Measurements from ENCODE around the gene SLC2A8.

The SLC2A8 gene

GRCh38 chr9:127384016-127384730 lies 12.8 kb upstream of the SLC2A8 start:
- no peak for DNase-seq

DNA sequence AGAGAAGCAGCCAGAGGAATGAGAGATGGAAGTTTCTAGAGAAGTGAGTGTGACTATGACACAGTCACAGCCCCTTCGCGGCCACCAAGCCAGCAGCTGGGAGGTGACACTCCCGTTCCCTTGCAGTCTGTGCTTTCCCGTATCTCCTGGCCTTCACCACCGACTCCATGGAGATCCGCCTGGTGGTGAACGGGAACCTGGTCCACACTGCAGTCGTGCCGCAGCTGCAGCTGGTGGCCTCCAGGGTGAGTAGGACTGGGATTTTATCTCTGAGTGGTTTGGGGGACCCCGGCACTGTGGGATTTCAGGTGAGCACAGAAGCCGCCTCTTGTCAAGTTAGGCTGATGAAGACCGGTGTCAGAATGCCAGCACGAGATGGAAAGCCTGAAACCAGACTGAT lies 12.1 kb upstream of the SLC2A8 start:
- DNase-seq, result no peak

DNA sequence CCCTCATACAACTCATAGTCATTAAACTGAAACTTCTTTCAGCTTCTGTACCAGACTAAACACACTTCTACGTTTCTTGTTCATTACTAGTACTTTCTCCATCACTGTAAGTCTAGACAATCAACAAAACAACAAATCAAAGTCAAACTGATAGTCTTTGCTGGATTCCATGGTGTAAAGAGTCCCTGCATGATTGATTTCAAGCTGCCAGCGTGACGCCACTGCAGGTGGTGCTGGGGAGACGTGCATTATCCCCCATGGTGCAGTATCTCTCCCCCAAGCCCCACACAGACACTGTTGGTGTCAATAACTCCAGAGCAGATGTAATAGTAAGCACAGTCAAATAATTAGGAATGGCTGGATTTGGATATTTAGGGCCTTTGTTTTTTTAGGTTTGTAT lies 10.7 kb upstream of the SLC2A8 start:
- no peak for DNase-seq

- no peak for DNase-seq
Observed at GRCh38 chr9:127386981-127387380, 10.0 kb upstream of the SLC2A8 start.

GRCh38 chr9:127388037-127388855 lies 8.7 kb upstream of the SLC2A8 start:
- no peak for DNase-seq

DNA sequence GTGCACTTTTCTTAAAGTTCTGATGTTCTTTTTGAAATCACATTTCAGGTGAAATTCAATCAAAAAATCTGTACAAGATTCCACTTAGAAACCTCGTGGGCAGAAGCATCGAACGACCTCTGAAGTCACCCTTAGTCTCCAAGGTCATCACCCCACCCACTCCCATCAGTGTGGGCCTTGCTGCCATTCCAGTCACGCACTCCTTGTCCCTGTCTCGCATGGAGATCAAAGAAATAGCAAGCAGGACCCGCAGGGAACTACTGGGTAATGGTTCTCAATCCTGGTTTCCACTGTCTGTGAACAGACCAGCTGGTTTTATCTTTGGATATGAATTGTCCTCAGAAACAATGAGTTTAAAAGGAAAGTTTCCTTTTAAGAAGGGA lies 8.1 kb upstream of the SLC2A8 start:
- no peak for DNase-seq

DNA sequence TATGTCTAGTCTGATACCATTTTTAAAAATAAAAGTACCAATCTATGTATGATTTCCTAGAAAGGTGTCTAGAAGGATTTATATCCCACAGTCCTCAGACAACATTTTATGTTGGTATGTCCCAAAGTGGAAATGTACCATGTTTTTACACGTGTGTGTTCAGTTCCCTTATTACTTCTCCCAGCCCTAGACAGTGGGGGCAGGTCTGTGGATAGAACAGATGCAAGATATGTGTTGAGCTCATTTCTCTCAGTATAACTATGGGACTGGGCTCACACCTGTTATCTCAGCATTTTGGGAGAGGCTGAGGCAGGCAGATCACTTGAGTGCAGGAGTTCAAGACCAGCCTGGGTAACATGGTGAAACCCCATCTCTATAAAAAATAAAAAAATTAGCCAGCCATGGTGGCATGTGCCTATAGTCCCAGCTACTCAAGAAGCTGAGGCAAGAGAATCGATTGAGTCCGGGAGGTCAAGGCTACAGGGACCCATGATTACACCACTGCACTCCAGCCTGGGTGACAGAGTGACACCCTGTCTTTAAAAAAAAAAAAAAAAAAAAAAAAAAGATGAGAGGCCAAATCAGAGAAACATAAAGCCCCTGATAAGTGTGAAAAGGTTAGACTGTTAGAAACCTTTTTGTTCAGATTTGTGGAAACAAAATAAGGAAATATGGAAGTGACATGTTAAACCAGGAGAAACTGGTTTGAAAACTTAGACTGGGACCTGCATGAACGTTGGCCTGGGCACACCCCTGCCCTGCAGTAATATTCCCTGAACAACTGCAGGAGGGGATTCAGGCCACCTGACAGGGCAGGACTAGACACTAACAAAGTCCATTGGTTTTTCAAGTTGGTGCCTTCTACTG lies 7.4 kb upstream of the SLC2A8 start:
- DNase-seq, result no peak

DNA sequence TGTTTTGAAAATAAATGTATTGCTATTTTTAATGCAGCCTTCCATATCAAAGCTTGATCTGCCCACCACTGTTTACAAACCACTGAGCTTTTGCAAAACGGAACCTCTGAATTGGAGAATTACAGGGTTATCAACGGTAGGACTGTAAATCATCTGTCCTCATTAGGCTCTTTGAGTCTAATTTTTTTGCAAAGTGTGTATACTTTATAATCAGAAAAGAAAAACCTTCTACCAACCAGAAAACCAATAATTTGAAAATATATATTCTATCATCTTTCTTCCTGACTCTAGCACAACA lies 6.8 kb upstream of the SLC2A8 start:
- DNase-seq, result no peak

GRCh38 chr9:127390563-127390962 lies 6.4 kb upstream of the SLC2A8 start:
- DNase-seq, result no peak

DNA sequence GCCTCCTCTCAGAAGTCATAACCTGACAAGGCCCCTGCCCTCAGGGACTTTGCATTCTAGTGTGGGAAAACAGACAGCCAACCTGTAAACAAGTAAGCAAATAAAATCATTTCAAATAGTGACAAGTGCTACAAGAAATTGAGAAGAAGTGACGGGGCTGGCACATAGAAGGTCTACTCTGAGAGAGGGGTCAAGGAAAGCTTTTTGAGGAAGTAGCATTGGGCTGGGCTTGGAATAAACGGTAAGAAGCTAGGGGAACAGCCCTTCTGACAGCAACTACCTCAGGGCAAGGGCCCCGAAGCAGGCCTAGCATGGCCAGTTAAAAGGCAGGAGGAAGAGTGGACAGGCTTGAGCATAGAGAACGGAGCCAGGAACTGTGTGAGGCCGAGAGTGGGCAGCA lies 4.8 kb upstream of the SLC2A8 start:
- no peak for DNase-seq

DNA sequence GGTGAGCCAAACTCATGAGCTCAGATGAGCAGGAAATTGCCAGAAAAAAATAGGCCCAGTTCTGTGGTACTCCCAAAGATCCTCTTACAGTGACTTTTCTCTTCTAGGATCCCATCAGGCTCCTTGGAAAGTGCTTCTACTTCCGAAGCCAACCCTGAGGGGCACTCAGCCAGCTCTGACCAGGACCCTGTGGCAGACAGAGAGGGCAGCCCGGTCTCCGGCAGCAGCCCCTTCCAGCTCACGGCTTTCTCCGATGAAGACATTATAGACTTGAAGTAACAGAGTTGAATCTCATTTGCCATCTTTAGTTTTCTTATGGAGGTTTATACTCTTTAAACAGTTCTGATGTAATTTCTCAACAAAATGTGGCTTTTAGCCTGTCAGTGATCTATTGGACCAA lies 4.0 kb upstream of the SLC2A8 start:
- no peak for DNase-seq

GRCh38 chr9:127393645-127394044 lies 3.3 kb upstream of the SLC2A8 start:
- DNase-seq, result no peak

DNA sequence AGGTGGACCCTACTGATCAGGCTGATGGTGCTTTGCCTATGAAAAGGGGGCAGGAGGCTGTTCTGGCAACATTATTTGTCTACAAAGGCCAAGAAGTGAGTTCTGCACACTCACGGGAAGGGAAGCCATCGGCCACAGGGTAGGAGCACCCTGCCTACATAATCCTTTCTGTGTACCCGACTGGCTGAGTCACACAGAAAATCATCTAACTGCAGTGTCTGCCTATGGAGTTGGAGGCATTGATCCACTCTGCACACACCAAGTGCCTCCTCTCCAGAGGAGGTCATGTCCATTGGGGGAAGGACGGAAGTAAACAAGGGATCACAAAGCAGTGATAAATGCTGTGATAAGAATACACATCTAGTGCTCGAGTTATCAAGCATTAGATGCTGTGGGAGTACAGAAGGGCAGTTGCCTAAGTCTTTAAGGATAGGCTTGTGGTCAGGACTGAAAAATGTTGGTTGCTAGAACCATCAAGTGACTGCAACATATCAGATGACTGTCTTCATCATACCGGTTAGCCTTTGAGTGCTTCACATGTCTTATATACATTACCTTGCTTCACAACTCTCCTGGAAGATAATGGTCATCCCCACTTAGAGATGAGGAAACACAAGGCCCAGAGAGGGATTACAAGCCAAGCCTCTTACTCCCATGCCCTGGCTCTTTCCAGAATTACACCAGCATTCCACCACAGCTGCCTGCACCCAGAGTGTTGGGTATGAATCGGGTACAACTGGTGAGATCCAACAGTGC lies 1.3 kb upstream of the SLC2A8 start:
- DNase-seq, result no peak

GRCh38 chr9:127396253-127396807 lies 639 bp upstream of the SLC2A8 start:
- DNase-seq, result no peak

- DNase-seq, result peak; percentile 35
Observed at GRCh38 chr9:127397646-127398274, 791 bp downstream of the SLC2A8 start.

- DNase-seq, result no peak
Observed at GRCh38 chr9:127398275-127398647, 1.3 kb downstream of the SLC2A8 start.

DNA sequence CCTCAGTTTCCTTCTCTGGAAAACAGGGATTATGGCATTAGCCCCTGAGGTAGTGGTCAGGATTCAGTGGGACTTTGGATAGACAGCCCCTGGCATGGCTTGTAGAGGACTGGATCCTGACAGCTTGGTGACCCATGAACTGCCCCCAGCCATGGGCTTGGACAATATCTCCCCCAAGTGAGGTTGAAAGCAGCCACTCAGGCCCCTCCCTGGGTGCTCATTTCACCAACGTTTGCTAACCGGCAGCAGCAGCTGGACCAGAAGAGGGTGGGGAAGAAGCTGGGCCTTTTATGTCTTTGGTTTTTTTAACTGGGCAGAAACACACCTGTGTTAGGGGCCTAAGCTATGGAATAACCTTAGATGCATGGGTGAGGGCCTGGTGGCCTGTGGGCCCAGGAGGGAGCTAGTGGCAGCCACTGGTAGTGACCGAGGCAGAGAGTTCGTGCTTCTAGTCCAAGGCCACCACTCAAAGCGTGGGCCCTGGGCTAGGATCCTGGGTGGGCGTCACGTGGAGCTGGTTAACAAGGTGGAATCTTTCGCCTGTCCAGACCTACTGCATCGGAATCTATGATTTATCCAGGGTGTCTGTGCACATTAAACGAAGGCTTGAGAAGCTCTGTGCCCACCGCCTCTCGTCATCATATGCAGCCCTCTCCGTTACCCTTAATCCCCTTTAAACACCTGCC lies 1.9 kb downstream of the SLC2A8 start:
- DNase-seq, result no peak

DNA sequence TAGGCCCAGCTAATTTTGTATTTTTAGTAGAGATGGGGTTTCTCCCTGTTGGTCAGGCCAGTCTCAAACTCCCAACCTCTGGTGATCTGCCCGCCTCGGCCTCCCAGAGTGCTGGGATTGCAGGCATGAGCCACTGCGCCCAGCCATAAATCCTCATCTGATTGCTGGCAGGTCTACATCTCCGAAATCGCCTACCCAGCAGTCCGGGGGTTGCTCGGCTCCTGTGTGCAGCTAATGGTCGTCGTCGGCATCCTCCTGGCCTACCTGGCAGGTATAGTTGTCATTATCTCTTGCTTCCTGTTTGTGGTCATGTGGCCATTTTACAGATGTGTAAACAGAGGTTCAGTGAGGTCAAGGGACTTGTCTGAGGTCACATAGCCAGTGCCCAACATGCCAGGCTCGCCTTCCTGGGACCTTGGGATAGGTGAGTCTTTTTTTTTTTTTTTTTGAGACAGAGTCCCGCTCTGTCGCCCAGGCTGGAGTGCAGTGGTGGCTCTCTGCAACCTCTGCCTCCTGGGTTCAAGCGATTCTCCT lies 2.8 kb downstream of the SLC2A8 start:
- DNase-seq, result no peak

DNA sequence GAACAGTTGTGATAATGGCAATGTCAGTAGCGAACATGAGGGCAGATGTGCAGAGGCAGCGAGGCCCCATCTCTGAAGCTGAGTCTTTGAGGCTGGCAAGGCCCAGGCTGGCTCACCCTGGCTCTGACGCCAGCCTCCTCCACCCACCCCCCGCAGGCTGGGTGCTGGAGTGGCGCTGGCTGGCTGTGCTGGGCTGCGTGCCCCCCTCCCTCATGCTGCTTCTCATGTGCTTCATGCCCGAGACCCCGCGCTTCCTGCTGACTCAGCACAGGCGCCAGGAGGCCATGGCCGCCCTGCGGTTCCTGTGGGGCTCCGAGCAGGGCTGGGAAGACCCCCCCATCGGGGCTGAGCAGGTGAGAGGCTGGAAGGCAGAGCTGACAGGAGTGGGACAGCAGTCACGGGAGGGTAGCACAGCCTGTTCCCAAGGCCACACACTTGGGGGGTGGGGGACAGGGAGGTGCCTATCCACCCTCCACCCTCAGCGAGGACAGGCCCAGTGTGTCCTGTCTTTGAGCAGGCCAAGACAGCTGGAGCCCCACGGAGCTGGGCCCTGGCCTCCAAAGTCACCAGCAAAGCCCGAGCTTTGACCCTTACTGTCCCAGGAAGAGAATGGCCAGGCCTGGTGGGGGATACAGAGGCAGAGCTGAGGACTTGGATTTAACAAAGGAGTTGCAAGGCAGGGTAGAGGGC lies 5.6 kb downstream of the SLC2A8 start:
- no peak for DNase-seq

GRCh38 chr9:127403507-127404192 lies 6.7 kb downstream of the SLC2A8 start:
- no peak for DNase-seq

Data from NCI-H2171 (cell line).